Heart right ventricle (tissue), 16 donors: ENCODE data around the gene CACNA1B. TPM values are rescaled to one million over a fixed set of nuclear protein-coding genes. Genes with fewer than 3 reads are reported as not detected.

Source experiments
- ATAC-seq, 8 donors: fragments of 200-7000 bp; cut with Tn5 transposase; one replicate each; pipeline ENCODE4 v1.9.1; 2020; ENCODE audit warnings: mild to moderate bottlenecking in 8 of 8, moderate library complexity in 8 of 8, moderate number of reproducible peaks in 1 of 8
- DNase-seq, 2 donors: peaks; one replicate each; pipeline ENCODE4 v3.0.0-alpha.2; 2020
- H3K27ac ChIP-seq, 10 donors: fragments of 200-600 bp; sonication (generic) in 2 of 10; one replicate each; pipeline versions ENCODE4 v1.5.0 to v1.8.0; 2020 to 2022; ENCODE audit warnings: mild to moderate bottlenecking in 3 of 10
- H3K27me3 ChIP-seq, 7 donors: fragments of 200-600 bp; one replicate each; pipeline ENCODE4 v1.8.0; 2021 to 2022; ENCODE audit warnings: mild to moderate bottlenecking in 2 of 7
- H3K36me3 ChIP-seq, 9 donors: fragments of 200-600 bp; sonication (generic) in 1 of 9; one replicate each; pipeline versions ENCODE4 v1.5.0 to v1.8.0; 2020 to 2022; ENCODE audit warnings: mild to moderate bottlenecking in 2 of 9
- H3K4me1 ChIP-seq, 9 donors: fragments of 200-600 bp; sonication (generic) in 1 of 9; one replicate each; pipeline versions ENCODE4 v1.5.0 to v1.8.0; 2020 to 2022; ENCODE audit warnings: mild to moderate bottlenecking in 4 of 9
- H3K4me3 ChIP-seq, 10 donors: fragments of 200-600 bp; sonication (generic) in 2 of 10; one replicate each; pipeline versions ENCODE4 v1.5.0 to v1.8.0; 2020 to 2022; ENCODE audit warnings: mild to moderate bottlenecking in 7 of 10, moderate library complexity in 2 of 10
- H3K9me3 ChIP-seq, 11 donors: fragments of 200-600 bp in 10 of 11; sonication (generic) in 2 of 11; one replicate each; pipeline versions ENCODE4 v1.5.0 to v1.8.0; 2013 to 2022; ENCODE audit warnings: mild to moderate bottlenecking in 2 of 11, control low read depth in 1 of 11, moderate library complexity in 1 of 11
- CTCF ChIP-seq, 9 donors: fragments of 200-600 bp; sonication (generic) in 2 of 9; IDR thresholded peaks; one replicate each; pipeline versions ENCODE4 v1.5.0 to v1.8.0; 2021 to 2022; ENCODE audit warnings: antibody characterized with exemption in 9 of 9, mild to moderate bottlenecking in 5 of 9, moderate library complexity in 1 of 9
- WGBS, 2 donors: extraction: QIAGEN DNeasy Blood & Tissue Kit; methylation state at CpG; one replicate each; pipeline ENCODE4 v1.1.7; 2013; ENCODE audit warnings: inconsistent platforms in 1 of 2; 5-methylcytosine and 5-hydroxymethylcytosine counted together
- intact Hi-C, 10 donors: fragments of 100-400 bp; cut with DNase I; formaldehyde crosslinking; loops; one replicate each; pipeline versions ENCODE4 v1.11.1 to v1.14.2; 2022
- polyA plus RNA-seq, 2 donors: library from polyadenylated mRNA; stranded (reverse); fragments of 200-250 nt; gene quantifications; one replicate each; pipeline ENCODE4 v1.2.3, GENCODE V29; 2013
- total RNA-seq, 10 donors: library from RNA; stranded (reverse); fragmentation: NEBNext Ultra II Directional in 3 of 10; extraction: Animal tissue kit (Norgen Biotek cat#: 25700) in 3 of 10; gene quantifications; one replicate each; pipeline versions ENCODE4 v1.2.1 to v1.2.4, GENCODE V29; 2021 to 2023
- donor health status: Arrhythmogenic right ventricular cardiomyopathy.
- donor health status: ischemic (EF 13 %, LVEDD 7.1; RV severe dilation, severe dysfunction).
- donor health status: healthy with polysubstance abuse.
- donor health status: DM: no; HTN: yes; CAD: no.
- donor health status: DM: no; HTN: no; CAD: no.
- donor health status: ischemic (EF 25% LVEDD 6.9; RV normal size, moderate dysfunction).
- donor health status: ischemic (EF 25% LVEDD 5.7; RV mildly dilated, moderate dysfunction).
- donor health status: healthy.
- donor health status: DM: yes; HTN: yes; CAD: no.
- donor health status: Ischemic cardiomyopathy.
- donor health status: ischemic (EF 35%, LVEDD 5.7; RV mildly dilated, moderate dysfunction).
- donor health status: nonischemic (EF 11% LVEDD 7.7; RV severe dilation, severe dysfunction).
- donor health status: DM: yes; HTN: yes; CAD: no.
- donor health status: PGD.
- donor health status: ischemic (EF 29% LVEDD 5.4; RV normal size, mild dysfunction).
- donor health status: nonischemic (EF 23%, LVEDD 6.1; RV moderate dilation, normal function).

CACNA1B gene
- total and polyA plus RNA-seq, 12 donors = under 0.01 to 0.66 (median 0.15) TPM; not detected in 1

GRCh38 chr9:137969685-137970084 is 92.1 kb downstream of the CACNA1B start:
- no peak overlapping the region for H3K27ac ChIP-seq
- intact Hi-C loops = no loop called here
- no peak overlapping the region for H3K4me3 ChIP-seq
- DNase-seq (no peak), ATAC-seq (no peak)
- H3K9me3 ChIP-seq = peaks cover 0 to 6% (median 0%) of the 10 kb centered on the region in 11 donors
- WGBS, 2 donors = 80 to 85% methylated on average over 3 of the region's 3 CpGs
- no peaks in the 10 kb centered on the region for H3K4me1 ChIP-seq
- no peaks in the 10 kb centered on the region for H3K36me3 ChIP-seq
- peaks cover 0 to 20% (median 0%) of the 10 kb centered on the region in 7 donors for H3K27me3 ChIP-seq
- TF ChIP-seq CTCF (IDR thresholded peaks at IDR 0.05) = no peak

- DNase-seq (no peak), ATAC-seq (no peak)
- Histone ChIP-seq H3K4me3 (no peak overlapping the region), H3K9me3 (peaks cover 0 to 2% (median 0%) of the 10 kb centered on the region in 11 donors), H3K27ac (no peak overlapping the region), H3K4me1 (no peaks in the 10 kb centered on the region), H3K27me3 (peaks cover 0 to 20% (median 0%) of the 10 kb centered on the region in 7 donors), H3K36me3 (no peaks in the 10 kb centered on the region)
- TF ChIP-seq CTCF (IDR thresholded peaks at IDR 0.05) = no peak
- intact Hi-C loops = no loop called here
Observed at GRCh38 chr9:137970098-137970497, 92.5 kb downstream of the CACNA1B start.

GRCh38 chr9:137970686-137971476 is 93.3 kb downstream of the CACNA1B start:
- no peak for TF ChIP-seq CTCF (IDR thresholded peaks at IDR 0.05)
- no peak overlapping the region for H3K4me3 ChIP-seq
- H3K9me3 ChIP-seq = no peaks in the 10 kb centered on the region
- no peak for DNase-seq
- ATAC-seq = no peak
- H3K27me3 ChIP-seq = peaks cover 0 to 20% (median 0%) of the 10 kb centered on the region in 7 donors
- no peak overlapping the region for H3K27ac ChIP-seq
- intact Hi-C loops = no loop called here
- H3K4me1 ChIP-seq = no peaks in the 10 kb centered on the region
- 82% methylated on average over 18 of the region's 18 CpGs for WGBS, 2 donors
- H3K36me3 ChIP-seq = no peaks in the 10 kb centered on the region

- H3K27me3 ChIP-seq = peaks cover 0 to 20% (median 0%) of the 10 kb centered on the region in 7 donors
Observed at GRCh38 chr9:137971477-137972138, 94.0 kb downstream of the CACNA1B start.

More at GRCh38 chr9:137971477-137972138, 94.0 kb downstream of the CACNA1B start:
- H3K36me3 ChIP-seq = no peaks in the 10 kb centered on the region
- no peak for TF ChIP-seq CTCF (IDR thresholded peaks at IDR 0.05)
- WGBS, 2 donors = 90 to 93% methylated on average over 16 of the region's 16 CpGs
- H3K9me3 ChIP-seq = no peaks in the 10 kb centered on the region
- intact Hi-C loops = no loop called here
- no peak overlapping the region for H3K4me3 ChIP-seq
- ATAC-seq = no peak
- H3K4me1 ChIP-seq = no peaks in the 10 kb centered on the region
- DNase-seq = no peak
- H3K27ac ChIP-seq = no peak overlapping the region
